ENCODE measurements around the gene DSCAML1.

DNA sequence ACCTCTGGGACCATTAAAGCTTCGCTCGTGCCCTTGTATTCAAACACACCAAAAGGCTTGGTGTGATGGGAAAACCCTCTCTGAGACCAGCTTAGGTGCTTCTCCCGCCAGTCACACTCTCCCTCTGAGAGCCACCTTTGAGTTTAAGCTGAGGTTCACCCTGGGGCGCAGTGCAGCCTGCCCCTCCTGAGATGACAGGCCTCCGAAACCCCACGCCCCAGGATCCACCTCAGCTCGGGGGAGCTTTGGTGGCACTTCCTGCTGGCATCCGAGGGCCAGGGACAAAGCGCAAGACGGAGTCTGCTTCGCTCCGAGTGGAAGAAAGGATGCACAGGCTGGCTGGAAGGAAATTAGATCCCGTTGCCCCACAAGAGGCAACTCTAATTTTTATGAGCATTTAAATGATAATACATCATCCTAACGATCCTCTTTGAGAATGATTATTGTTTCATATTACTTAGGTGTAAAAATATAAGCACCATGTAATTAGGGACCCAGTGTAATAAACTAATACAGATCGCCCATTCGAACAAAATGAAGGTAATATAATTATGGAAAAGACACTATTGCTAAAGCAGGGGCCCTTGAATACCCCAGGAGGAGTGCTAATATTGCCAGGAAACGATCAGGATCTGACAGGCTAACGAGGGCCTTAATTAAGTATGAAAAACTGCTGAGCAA lies 334.7 kb downstream of the DSCAML1 start:
- no peak for TF ChIP-seq POLR2AphosphoS5 (IDR thresholded peaks at IDR 0.05)
- TF ChIP-seq, protein P1, sequence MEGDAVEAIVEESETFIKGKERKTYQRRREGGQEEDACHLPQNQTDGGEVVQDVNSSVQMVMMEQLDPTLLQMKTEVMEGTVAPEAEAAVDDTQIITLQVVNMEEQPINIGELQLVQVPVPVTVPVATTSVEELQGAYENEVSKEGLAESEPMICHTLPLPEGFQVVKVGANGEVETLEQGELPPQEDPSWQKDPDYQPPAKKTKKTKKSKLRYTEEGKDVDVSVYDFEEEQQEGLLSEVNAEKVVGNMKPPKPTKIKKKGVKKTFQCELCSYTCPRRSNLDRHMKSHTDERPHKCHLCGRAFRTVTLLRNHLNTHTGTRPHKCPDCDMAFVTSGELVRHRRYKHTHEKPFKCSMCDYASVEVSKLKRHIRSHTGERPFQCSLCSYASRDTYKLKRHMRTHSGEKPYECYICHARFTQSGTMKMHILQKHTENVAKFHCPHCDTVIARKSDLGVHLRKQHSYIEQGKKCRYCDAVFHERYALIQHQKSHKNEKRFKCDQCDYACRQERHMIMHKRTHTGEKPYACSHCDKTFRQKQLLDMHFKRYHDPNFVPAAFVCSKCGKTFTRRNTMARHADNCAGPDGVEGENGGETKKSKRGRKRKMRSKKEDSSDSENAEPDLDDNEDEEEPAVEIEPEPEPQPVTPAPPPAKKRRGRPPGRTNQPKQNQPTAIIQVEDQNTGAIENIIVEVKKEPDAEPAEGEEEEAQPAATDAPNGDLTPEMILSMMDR (IDR thresholded peaks at IDR 0.05): no peak
- no peak for TF ChIP-seq POLR2A (IDR thresholded peaks at IDR 0.05)
- TF ChIP-seq EP300 (IDR thresholded peaks at IDR 0.05): no peak
